Neural crest cell (in vitro differentiated cells): Measurements from ENCODE around the gene PKDREJ. TPM values are rescaled to one million over a fixed set of nuclear protein-coding genes. Genes with fewer than 3 reads are reported as not detected.
A peak's percentile ranks its signal among the peaks of the same experiment; 100 is the strongest.

ENCODE experiments used
- DNase-seq: peaks from one replicate; pipeline ENCODE4 v3.0.0; 2021; ENCODE audit warnings: low read depth, mixed read lengths, low spot score
- H3K27ac Mint-ChIP-seq: one replicate; pipeline ENCODE4 v1.8.0; 2021; ENCODE audit warnings: mild to moderate bottlenecking, mixed read lengths; ENCODE audit not compliant: unreplicated experiment
- H3K27me3 Mint-ChIP-seq: 2 replicates; pipeline ENCODE4 v1.8.0; 2021; ENCODE audit warnings: low read depth, mild to moderate bottlenecking, mixed read lengths
- H3K36me3 Mint-ChIP-seq: 2 replicates; pipeline ENCODE4 v1.8.0; 2021; ENCODE audit warnings: low read depth, mild to moderate bottlenecking, mixed read lengths
- H3K4me1 Mint-ChIP-seq: 2 replicates; pipeline ENCODE4 v1.8.0; 2021; ENCODE audit warnings: mixed read lengths
- H3K4me3 Mint-ChIP-seq: one replicate; pipeline ENCODE4 v1.8.0; 2021; ENCODE audit warnings: mild to moderate bottlenecking, mixed read lengths
- H3K9me3 Mint-ChIP-seq: 2 replicates; pipeline ENCODE4 v1.8.0; 2021; ENCODE audit warnings: mixed read lengths
- total RNA-seq: library from RNA; stranded (reverse); gene quantifications from 2 replicates; pipeline ENCODE4 v1.2.1, GENCODE V29; 2021
- TF ChIP-seq, protein P1 (sequence below): fragments of 200-600 bp; sonication (generic); conservative IDR thresholded peaks from 2 replicates; pipeline ENCODE4 v1.5.0; 2021; ENCODE audit warnings: antibody characterized with exemption, mild to moderate bottlenecking

The PKDREJ gene
- total RNA-seq, 1 donor from 2014 or later = 0.02 TPM

DNA sequence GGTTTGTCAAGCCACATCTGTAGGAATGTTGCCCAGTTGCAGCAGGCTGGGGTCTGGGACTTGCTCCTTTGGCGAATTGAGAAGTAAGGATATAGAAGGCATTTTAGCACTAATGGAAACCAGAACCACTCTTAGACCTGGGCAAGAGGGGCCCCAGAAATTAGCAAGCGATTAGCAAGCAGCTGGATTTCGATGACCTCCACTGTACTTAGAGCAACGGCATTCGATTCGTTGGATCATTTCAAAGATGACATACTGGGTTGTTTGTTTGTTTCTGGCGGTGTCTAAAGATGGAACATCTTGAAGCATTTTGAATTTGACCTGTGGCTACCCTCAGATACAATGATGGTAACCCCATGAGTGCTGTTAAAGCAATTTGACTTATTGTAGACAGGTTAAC lies 11.9 kb downstream of the PKDREJ start:
- no peak for DNase-seq
- H3K4me3 Mint-ChIP-seq = peak overlapping the region; percentile 78
- TF ChIP-seq, protein P1, sequence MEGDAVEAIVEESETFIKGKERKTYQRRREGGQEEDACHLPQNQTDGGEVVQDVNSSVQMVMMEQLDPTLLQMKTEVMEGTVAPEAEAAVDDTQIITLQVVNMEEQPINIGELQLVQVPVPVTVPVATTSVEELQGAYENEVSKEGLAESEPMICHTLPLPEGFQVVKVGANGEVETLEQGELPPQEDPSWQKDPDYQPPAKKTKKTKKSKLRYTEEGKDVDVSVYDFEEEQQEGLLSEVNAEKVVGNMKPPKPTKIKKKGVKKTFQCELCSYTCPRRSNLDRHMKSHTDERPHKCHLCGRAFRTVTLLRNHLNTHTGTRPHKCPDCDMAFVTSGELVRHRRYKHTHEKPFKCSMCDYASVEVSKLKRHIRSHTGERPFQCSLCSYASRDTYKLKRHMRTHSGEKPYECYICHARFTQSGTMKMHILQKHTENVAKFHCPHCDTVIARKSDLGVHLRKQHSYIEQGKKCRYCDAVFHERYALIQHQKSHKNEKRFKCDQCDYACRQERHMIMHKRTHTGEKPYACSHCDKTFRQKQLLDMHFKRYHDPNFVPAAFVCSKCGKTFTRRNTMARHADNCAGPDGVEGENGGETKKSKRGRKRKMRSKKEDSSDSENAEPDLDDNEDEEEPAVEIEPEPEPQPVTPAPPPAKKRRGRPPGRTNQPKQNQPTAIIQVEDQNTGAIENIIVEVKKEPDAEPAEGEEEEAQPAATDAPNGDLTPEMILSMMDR = no peak
- no peak overlapping the region for H3K27ac Mint-ChIP-seq
- H3K27me3 Mint-ChIP-seq = no peaks in the 10 kb centered on the region
- peaks cover 20% of the 10 kb centered on the region for H3K4me1 Mint-ChIP-seq
- H3K9me3 Mint-ChIP-seq = no peaks in the 10 kb centered on the region
- peaks cover 5% of the 10 kb centered on the region for H3K36me3 Mint-ChIP-seq

GRCh38 chr22:46250783-46251125 lies 12.4 kb downstream of the PKDREJ start:
- Mint-ChIP-seq H3K27ac (no peak overlapping the region), H3K27me3 (no peaks in the 10 kb centered on the region), H3K36me3 (peaks cover 5% of the 10 kb centered on the region), H3K4me3 (peak overlapping the region; percentile 78), H3K4me1 (peaks cover 23% of the 10 kb centered on the region), H3K9me3 (no peaks in the 10 kb centered on the region)
- DNase-seq = no peak
- TF ChIP-seq, protein P1 = no peak

GRCh38 chr22:46250035-46250782 lies 12.9 kb downstream of the PKDREJ start, which contains the start of gene CDPF1:
TSS of gene CDPF1 (minus strand) at chr22:46250293. CDS start at chr22:46248284, 2,009 bp downstream.
- peaks cover 5% of the 10 kb centered on the region for H3K36me3 Mint-ChIP-seq
- no peaks in the 10 kb centered on the region for H3K27me3 Mint-ChIP-seq
- no peak within 1 kb of the TSS for H3K27ac Mint-ChIP-seq
- H3K4me1 Mint-ChIP-seq = peaks cover 25% of the 10 kb centered on the region
- TF ChIP-seq, protein P1 = no peak
- H3K4me3 Mint-ChIP-seq = peak within 1 kb of the TSS; percentile 78
- DNase-seq = peak; percentile 82
- no peaks in the 10 kb centered on the region for H3K9me3 Mint-ChIP-seq

DNA sequence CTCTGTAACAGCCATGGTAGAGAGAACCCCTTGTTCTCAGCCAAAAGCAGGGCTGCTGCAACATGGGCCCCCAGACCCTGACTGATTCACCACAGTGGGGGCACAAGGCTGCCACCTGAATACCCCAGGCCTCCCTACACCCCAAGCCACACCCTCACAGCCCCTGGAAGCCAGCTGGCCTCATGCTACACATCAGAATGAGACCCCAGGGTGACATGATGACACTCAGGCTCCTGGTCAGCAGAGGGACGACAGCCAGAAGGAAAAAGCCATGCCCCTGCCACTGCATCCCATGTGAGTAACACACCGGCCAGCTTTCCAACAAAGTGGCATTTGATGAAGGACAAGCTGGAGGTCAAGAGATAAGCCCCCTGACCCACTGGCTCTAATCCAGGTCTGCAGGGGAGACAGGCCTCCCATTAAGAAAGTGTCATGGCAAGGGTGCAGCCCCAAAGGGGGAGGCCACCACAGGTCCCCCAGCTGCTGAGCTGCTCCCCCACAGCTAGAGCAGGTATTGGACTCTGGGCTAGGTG lies 15.6 kb downstream of the PKDREJ start:
- Mint-ChIP-seq H3K9me3 (no peaks in the 10 kb centered on the region), H3K27ac (no peak overlapping the region), H3K36me3 (no peaks in the 10 kb centered on the region), H3K4me1 (peaks cover 25% of the 10 kb centered on the region), H3K27me3 (no peaks in the 10 kb centered on the region), H3K4me3 (peak overlapping the region; percentile 38)
- TF ChIP-seq, protein P1 = no peak
- no peak for DNase-seq

GRCh38 chr22:46246178-46246577 lies 17.0 kb downstream of the PKDREJ start:
- Mint-ChIP-seq H3K27ac (peak overlapping the region; percentile 50), H3K36me3 (no peaks in the 10 kb centered on the region), H3K4me1 (peaks cover 16% of the 10 kb centered on the region), H3K4me3 (peak overlapping the region; percentile 11), H3K27me3 (no peaks in the 10 kb centered on the region), H3K9me3 (no peaks in the 10 kb centered on the region)
- DNase-seq = no peak
- TF ChIP-seq, protein P1 = no peak
